ENCODE results near the gene RAD18.

GRCh38 chr3:8884630-8885290 lies 78.5 kb downstream of the RAD18 start:
- TF ChIP-seq EZH2 (IDR thresholded peaks at IDR 0.05) (no peak), POLR2AphosphoS5 (IDR thresholded peaks at IDR 0.05; ENCODE audit: borderline replicate concordance, low read depth, low read length) (no peak), FOXP2 (optimal IDR thresholded peaks at IDR 0.05; ENCODE audit: control extremely low read depth, extremely low read length, insufficient read depth) (no peak)

Measured in SK-N-MC (cell line).